Mesenchymal stem cell (in vitro differentiated cells and primary cell): ENCODE measurements around the gene KANSL3.

Experiments
- DNase-seq: peaks from one replicate; pipeline ENCODE4 v3.0.0-alpha.2; 2013
- H2AFZ ChIP-seq: one replicate; pipeline ENCODE4 v1.6.1; 2013; ENCODE audit warnings: low read depth, mild to moderate bottlenecking, control low read depth, inconsistent platforms, low read length, moderate library complexity
- H2AK5ac ChIP-seq: 2 replicates; pipeline ENCODE4 v1.6.1; 2013; ENCODE audit warnings: low read length, moderate library complexity, mild to moderate bottlenecking, inconsistent platforms; ENCODE audit not compliant: severe bottlenecking
- H2BK120ac ChIP-seq: one replicate; pipeline ENCODE4 v1.6.1; 2013; ENCODE audit warnings: low read depth, mild to moderate bottlenecking, inconsistent platforms, low read length, moderate library complexity
- H2BK12ac ChIP-seq, 2 experiments: one replicate each; pipeline ENCODE4 v1.6.1; 2013; ENCODE audit warnings: inconsistent platforms in 2 of 2, low read length in 2 of 2, mild to moderate bottlenecking in 2 of 2, moderate library complexity in 2 of 2, control low read depth in 1 of 2
- H2BK15ac ChIP-seq: one replicate; pipeline ENCODE4 v1.6.1; 2013; ENCODE audit warnings: mild to moderate bottlenecking, low read depth, inconsistent platforms; ENCODE audit not compliant: poor library complexity, severe bottlenecking
- H2BK5ac ChIP-seq: 2 replicates; pipeline ENCODE4 v1.6.1; 2013; ENCODE audit warnings: low read depth, mild to moderate bottlenecking, low read length, control low read depth, inconsistent platforms; ENCODE audit not compliant: poor library complexity, severe bottlenecking
- H3K14ac ChIP-seq, 2 experiments: one replicate each; pipeline ENCODE4 v1.6.1; 2013; ENCODE audit warnings: inconsistent platforms in 2 of 2, low read length in 2 of 2, control low read depth in 1 of 2, mild to moderate bottlenecking in 1 of 2, moderate library complexity in 1 of 2
- H3K18ac ChIP-seq, 2 experiments: one replicate each; pipeline ENCODE4 v1.6.1; 2013; ENCODE audit warnings: inconsistent platforms in 2 of 2, low read length in 2 of 2, control low read depth in 1 of 2, low read depth in 1 of 2, mild to moderate bottlenecking in 1 of 2
- H3K23ac ChIP-seq, 2 experiments: one replicate each; pipeline ENCODE4 v1.6.1; 2013; ENCODE audit warnings: inconsistent platforms in 2 of 2, low read length in 2 of 2, mild to moderate bottlenecking in 2 of 2, moderate library complexity in 2 of 2, control low read depth in 1 of 2
- H3K27ac ChIP-seq: 2 replicates; pipeline ENCODE4 v1.5.1; 2013; ENCODE audit warnings: mild to moderate bottlenecking, moderate library complexity, low read length, control low read depth, inconsistent platforms; ENCODE audit not compliant: poor library complexity, severe bottlenecking
- H3K27me3 ChIP-seq, 2 experiments: 2 replicates each; pipeline versions ENCODE4 v1.6.1 to v1.7.0; 2013; ENCODE audit warnings: low read length in 2 of 2, mild to moderate bottlenecking in 2 of 2, moderate library complexity in 2 of 2, control low read depth in 1 of 2, inconsistent platforms in 1 of 2; ENCODE audit not compliant: control insufficient read depth in 1 of 2, insufficient read depth in 1 of 2
- H3K36me3 ChIP-seq, 2 experiments: 2 replicates each; pipeline versions ENCODE4 v1.6.1 to v1.7.0; 2013; ENCODE audit warnings: low read length in 2 of 2, control low read depth in 1 of 2, inconsistent platforms in 1 of 2, low read depth in 1 of 2, mild to moderate bottlenecking in 1 of 2; ENCODE audit not compliant: insufficient read depth in 2 of 2, control insufficient read depth in 1 of 2
- H3K4ac ChIP-seq, 2 experiments: one replicate each; pipeline ENCODE4 v1.6.1; 2013; ENCODE audit warnings: inconsistent platforms in 2 of 2, low read length in 2 of 2, mild to moderate bottlenecking in 2 of 2, moderate library complexity in 2 of 2, control low read depth in 1 of 2, low read depth in 1 of 2
- H3K4me1 ChIP-seq: 2 replicates; pipeline ENCODE4 v1.6.1; 2013; ENCODE audit warnings: low read depth, low read length, control low read depth; ENCODE audit not compliant: control insufficient read depth, insufficient read depth
- H3K4me2 ChIP-seq: 2 replicates; pipeline ENCODE4 v1.6.1; 2013; ENCODE audit warnings: low read length, mild to moderate bottlenecking, inconsistent platforms; ENCODE audit not compliant: poor library complexity, severe bottlenecking
- H3K4me3 ChIP-seq, 2 experiments: 2 replicates each; pipeline versions ENCODE4 v1.5.1 to v1.7.0; 2013; ENCODE audit warnings: low read length in 2 of 2, mild to moderate bottlenecking in 2 of 2, control low read depth in 1 of 2, low read depth in 1 of 2; ENCODE audit not compliant: insufficient read depth in 1 of 2
- H3K79me1 ChIP-seq: replicated peaks from 2 replicates; pipeline ENCODE4 v1.6.1; 2013; ENCODE audit warnings: mild to moderate bottlenecking, control low read depth, low read length, inconsistent platforms; ENCODE audit not compliant: poor library complexity, severe bottlenecking
- H3K9ac ChIP-seq: 2 replicates; pipeline ENCODE4 v1.7.0; 2013; ENCODE audit warnings: mild to moderate bottlenecking, low read length, moderate library complexity
- H3K9me3 ChIP-seq: 2 replicates; pipeline ENCODE4 v1.7.0; 2013; ENCODE audit warnings: mild to moderate bottlenecking, low read length; ENCODE audit not compliant: control insufficient read depth
- H4K8ac ChIP-seq: one replicate; pipeline ENCODE4 v1.6.1; 2013; ENCODE audit warnings: inconsistent platforms, mild to moderate bottlenecking, low read length, moderate library complexity
- H4K91ac ChIP-seq: one replicate; pipeline ENCODE4 v1.6.1; 2013; ENCODE audit warnings: mild to moderate bottlenecking, low read length, inconsistent platforms
- WGBS: methylation state at CpG from one replicate; pipeline ENCODE4 v1.1.7; 2013; ENCODE audit warnings: mixed read lengths; 5-methylcytosine and 5-hydroxymethylcytosine counted together

The KANSL3 gene

DNA sequence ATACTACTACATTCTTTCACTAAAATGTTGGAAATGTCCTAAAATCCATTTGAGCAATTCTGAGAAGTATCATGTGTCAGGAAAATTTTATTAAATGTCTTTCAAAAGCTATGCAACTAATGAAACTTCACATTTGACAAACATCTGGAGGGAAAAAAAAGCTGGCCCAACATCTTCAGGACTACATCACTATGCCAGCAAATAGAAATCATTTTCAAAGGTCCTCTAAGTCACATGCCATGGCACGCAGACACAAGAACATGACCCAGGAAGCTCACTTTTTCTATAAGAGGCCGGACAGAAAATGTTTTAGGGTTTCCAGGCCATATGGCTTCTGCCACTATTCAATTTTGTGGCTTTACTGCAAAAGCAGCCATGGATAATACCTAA, 11.6 kb downstream of the KANSL3 start:
- no peak overlapping the region for H2AK5ac ChIP-seq
- no peak overlapping the region for H4K8ac ChIP-seq
- no peak overlapping the region for H3K4me3 ChIP-seq
- no peak overlapping the region for H3K4ac ChIP-seq
- peaks cover 15 to 62% of the 10 kb centered on the region in 2 experiments for H3K36me3 ChIP-seq
- WGBS: 95% methylated on average over 2 of the region's 2 CpGs
- H3K9ac ChIP-seq: peak overlapping the region; percentile 50
- H3K18ac ChIP-seq: no peak overlapping the region
- no peaks in the 10 kb centered on the region for H3K9me3 ChIP-seq
- no peak overlapping the region for H3K4me2 ChIP-seq
- H3K23ac ChIP-seq: no peak overlapping the region
- no peak overlapping the region for H2BK15ac ChIP-seq
- H3K27me3 ChIP-seq: no peaks in the 10 kb centered on the region
- H3K79me1 ChIP-seq: peaks cover 30% of the 10 kb centered on the region
- no peak overlapping the region for H3K14ac ChIP-seq
- no peaks in the 10 kb centered on the region for H3K4me1 ChIP-seq
- no peak for DNase-seq
- H2AFZ ChIP-seq: no peak overlapping the region
- H3K27ac ChIP-seq: no peak overlapping the region
- H2BK120ac ChIP-seq: no peak overlapping the region
- H4K91ac ChIP-seq: no peak overlapping the region
- H2BK12ac ChIP-seq: no peak overlapping the region
- no peak overlapping the region for H2BK5ac ChIP-seq

DNA sequence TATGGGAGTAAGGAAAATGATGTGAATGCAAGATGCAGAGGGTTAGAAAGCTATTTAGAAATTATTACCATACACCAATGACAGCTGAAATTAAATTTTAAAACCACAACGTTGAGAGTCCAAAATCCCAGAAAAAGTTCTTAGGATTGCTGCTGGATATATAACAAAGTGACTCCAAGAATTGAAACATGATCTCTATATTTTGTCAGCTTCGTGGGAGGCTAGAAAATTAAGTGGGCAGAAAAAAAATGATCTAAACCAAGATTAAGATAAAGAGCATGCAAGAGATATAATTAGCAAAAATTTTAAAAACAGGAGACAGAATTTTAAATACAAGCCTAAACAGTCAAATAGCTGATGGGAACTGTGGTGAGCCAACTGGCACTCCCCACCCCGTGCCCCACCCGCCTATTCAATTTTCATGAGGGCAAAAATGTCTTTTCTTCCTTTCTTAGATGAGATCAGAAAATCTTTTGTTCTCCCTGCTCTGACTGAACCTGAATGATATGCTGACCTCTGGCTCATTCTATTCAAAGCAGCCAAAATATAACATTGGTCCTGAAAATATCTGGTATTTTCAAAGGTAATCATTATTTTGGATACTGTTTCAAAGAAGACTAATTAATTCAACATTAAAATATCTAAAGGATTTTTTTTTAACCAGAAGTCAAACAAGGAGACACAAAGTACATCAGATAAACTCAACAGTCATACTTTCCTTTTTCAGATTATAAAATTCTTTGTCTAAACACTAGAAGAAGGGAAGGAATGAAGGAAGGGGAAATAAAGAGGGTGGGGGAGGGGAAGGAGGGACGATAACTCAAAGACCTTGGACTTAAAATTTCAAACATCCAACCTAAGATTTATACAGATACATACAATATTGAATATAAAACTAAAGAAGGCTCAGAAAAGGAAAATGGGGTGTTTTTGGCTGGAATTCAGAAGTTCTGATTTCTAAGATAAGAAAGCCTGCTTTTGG, 12.2 kb downstream of the KANSL3 start:
- Histone ChIP-seq H3K14ac (no peak overlapping the region), H3K79me1 (peaks cover 27% of the 10 kb centered on the region), H3K27ac (no peak overlapping the region), H3K4me2 (no peak overlapping the region), H4K8ac (no peak overlapping the region), H3K4ac (no peak overlapping the region), H3K27me3 (no peaks in the 10 kb centered on the region), H2AK5ac (no peak overlapping the region), H3K23ac (no peak overlapping the region), H3K4me1 (no peaks in the 10 kb centered on the region), H4K91ac (no peak overlapping the region), H2BK5ac (no peak overlapping the region), H2BK12ac (no peak overlapping the region), H2BK15ac (no peak overlapping the region), H3K18ac (no peak overlapping the region), H3K9ac (peak overlapping the region; percentile 50), H3K9me3 (no peaks in the 10 kb centered on the region), H3K4me3 (no peak overlapping the region), H2BK120ac (no peak overlapping the region), H3K36me3 (peaks cover 12 to 56% of the 10 kb centered on the region in 2 experiments), H2AFZ (no peak overlapping the region)
- WGBS: 100% methylated on average over 3 of the region's 5 CpGs
- no peak for DNase-seq

DNA sequence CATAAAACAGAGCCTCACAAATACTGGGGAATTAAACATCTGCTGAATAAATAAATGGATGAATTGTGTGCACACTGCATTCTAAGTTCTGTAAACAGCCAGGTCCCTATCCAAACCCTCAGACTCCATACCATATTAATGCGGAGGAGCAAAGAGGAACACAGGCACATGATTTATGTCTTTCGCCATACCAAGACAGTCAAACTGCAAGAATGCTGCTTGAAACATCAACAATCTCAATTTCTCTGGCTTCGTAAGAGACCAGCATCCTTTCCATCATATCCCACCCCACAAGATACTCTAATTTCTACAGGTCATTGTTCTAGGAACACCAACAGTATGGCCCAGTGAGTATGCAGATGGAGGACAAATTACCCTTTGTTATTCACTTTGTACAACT, 15.0 kb downstream of the KANSL3 start:
- peaks cover 17 to 41% of the 10 kb centered on the region in 2 experiments for H3K36me3 ChIP-seq
- no peak overlapping the region for H3K18ac ChIP-seq
- H3K27ac ChIP-seq: no peak overlapping the region
- peaks cover 25% of the 10 kb centered on the region for H3K79me1 ChIP-seq
- H4K8ac ChIP-seq: no peak overlapping the region
- no peak overlapping the region for H2BK12ac ChIP-seq
- H3K4me1 ChIP-seq: peaks cover 9% of the 10 kb centered on the region
- no peak overlapping the region for H3K9ac ChIP-seq
- no peak overlapping the region for H2BK120ac ChIP-seq
- no peak overlapping the region for H2AFZ ChIP-seq
- no peak overlapping the region for H3K4me2 ChIP-seq
- H3K9me3 ChIP-seq: no peaks in the 10 kb centered on the region
- H3K27me3 ChIP-seq: no peaks in the 10 kb centered on the region
- H2BK15ac ChIP-seq: no peak overlapping the region
- H3K4me3 ChIP-seq: no peak overlapping the region
- no peak overlapping the region for H2BK5ac ChIP-seq
- H3K14ac ChIP-seq: no peak overlapping the region
- H3K4ac ChIP-seq: no peak overlapping the region
- H4K91ac ChIP-seq: no peak overlapping the region
- peak; percentile 13 for DNase-seq
- H2AK5ac ChIP-seq: no peak overlapping the region
- H3K23ac ChIP-seq: no peak overlapping the region
- 74% methylated on average over 3 of the region's 3 CpGs for WGBS

DNA sequence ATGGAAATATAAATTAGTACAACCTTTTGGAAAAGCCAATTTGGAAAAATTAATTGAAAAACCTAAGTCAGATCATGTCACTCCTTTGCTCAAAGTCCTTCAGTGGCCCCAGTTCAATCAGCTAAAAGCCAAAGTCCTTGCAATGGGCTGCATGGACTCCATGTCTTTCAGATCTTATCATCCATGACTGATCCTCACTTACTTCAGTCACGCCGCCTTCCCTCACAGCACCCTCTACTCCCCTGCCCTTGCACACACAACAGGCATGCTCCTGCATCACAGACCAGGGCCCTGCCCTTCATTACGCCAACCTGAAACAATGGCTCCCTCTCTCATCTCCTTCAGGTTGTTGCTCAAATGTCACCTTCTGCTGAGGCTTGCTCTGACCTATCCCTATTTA, 15.6 kb downstream of the KANSL3 start:
- H3K36me3 ChIP-seq: peaks cover 14 to 36% of the 10 kb centered on the region in 2 experiments
- peak overlapping the region; percentile 3 for H4K8ac ChIP-seq
- no peak overlapping the region for H2BK120ac ChIP-seq

More for the DNA sequence above, 15.6 kb downstream of the KANSL3 start:
- Histone ChIP-seq H3K4ac (no peak overlapping the region), H3K18ac (no peak overlapping the region), H3K4me1 (peaks cover 11% of the 10 kb centered on the region), H4K91ac (no peak overlapping the region), H2BK12ac (no peak overlapping the region), H2BK5ac (no peak overlapping the region), H3K4me3 (no peak overlapping the region), H3K27me3 (no peaks in the 10 kb centered on the region), H2AFZ (no peak overlapping the region), H3K23ac (peak overlapping the region in 1 of 2 experiments; percentile 87), H3K27ac (no peak overlapping the region), H3K14ac (no peak overlapping the region), H3K4me2 (no peak overlapping the region), H3K79me1 (peaks cover 20% of the 10 kb centered on the region), H2AK5ac (no peak overlapping the region), H2BK15ac (no peak overlapping the region), H3K9ac (no peak overlapping the region), H3K9me3 (no peaks in the 10 kb centered on the region)
- no peak for DNase-seq
- WGBS: 98% methylated on average over 3 of the region's 3 CpGs
